SIG-M5 treated with dmso at 0.1 percent for 504 hours (cell line): ENCODE results near the gene PLA2G4D.

Experiments used
- DNase-seq: peaks from one replicate; lab custom pipeline; 2025; ENCODE audit not compliant: unreplicated experiment; lab: John Stamatoyannopoulos, UW

Gene PLA2G4D

GRCh38 chr15:42031198-42031915, 63.0 kb downstream of the PLA2G4D start:
- DNase-seq = no peak

DNA sequence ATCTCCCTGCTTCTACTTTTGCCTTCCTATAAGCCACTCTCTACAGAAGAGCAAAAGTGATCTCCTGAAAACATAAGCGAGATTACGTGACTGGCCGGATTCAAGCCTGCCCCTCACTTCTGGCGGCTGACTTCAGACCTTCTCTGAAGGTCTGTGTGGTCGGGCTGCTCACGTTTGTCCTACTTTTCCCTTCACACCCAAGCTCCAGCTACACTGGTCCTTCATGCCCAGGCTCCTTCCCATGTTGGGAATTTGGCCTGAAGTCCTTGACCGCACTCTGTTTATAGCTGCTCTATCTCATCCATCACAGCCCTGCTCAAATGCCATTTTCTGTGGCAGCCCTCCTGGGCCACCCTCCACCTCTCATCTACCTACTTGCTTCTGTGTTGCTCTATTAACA, 66.8 kb downstream of the PLA2G4D start:
- DNase-seq = no peak

DNA sequence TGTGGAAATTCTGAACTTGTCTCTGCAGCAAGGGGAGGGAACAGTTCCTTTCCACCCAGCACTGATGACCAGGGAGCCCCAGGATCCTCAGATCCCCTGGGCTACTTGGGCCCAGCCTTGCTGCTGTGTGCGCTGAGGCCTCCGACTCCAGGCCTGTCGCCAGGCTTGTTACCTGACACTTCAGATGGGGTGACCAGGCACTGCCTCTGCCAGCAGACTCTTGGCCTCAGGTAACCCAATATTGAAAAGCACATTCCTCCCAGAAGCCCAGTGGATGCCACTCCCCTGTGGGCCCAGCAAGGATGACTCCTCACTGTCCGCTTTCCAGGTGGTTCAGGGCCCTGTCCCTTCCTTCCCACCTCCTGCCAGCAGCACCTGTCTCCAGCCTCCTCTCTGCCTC, 70.1 kb downstream of the PLA2G4D start:
- no peak for DNase-seq

DNA sequence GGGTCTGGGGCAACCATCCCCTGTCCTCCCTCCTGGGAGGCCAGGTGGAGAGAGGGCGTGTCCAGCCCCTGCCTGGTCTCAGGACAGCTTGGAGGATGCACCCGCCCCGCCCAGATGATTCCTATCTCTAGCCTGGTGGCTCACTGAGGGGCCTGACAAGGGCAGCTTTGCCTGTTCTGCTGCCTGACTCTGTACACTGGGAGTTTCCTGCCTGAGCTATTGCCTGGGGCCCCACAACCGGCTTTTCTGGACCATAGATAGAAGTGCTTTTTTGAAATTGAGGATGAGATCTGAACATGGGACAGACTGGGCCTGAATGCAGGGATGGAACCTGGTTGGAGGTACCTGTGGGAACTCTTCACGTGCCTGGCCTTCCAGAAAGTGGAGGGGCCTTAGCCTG, 72.8 kb downstream of the PLA2G4D start:
- no peak for DNase-seq

- DNase-seq = no peak
These were observed 73.6 kb downstream of the PLA2G4D start, which contains the start of gene PLA2G4E for GRCh38 chr15:42020713-42021273. PLA2G4E (minus strand) TSS chr15:42021042; CDS start chr15:42021030, 12 bp downstream.

DNA sequence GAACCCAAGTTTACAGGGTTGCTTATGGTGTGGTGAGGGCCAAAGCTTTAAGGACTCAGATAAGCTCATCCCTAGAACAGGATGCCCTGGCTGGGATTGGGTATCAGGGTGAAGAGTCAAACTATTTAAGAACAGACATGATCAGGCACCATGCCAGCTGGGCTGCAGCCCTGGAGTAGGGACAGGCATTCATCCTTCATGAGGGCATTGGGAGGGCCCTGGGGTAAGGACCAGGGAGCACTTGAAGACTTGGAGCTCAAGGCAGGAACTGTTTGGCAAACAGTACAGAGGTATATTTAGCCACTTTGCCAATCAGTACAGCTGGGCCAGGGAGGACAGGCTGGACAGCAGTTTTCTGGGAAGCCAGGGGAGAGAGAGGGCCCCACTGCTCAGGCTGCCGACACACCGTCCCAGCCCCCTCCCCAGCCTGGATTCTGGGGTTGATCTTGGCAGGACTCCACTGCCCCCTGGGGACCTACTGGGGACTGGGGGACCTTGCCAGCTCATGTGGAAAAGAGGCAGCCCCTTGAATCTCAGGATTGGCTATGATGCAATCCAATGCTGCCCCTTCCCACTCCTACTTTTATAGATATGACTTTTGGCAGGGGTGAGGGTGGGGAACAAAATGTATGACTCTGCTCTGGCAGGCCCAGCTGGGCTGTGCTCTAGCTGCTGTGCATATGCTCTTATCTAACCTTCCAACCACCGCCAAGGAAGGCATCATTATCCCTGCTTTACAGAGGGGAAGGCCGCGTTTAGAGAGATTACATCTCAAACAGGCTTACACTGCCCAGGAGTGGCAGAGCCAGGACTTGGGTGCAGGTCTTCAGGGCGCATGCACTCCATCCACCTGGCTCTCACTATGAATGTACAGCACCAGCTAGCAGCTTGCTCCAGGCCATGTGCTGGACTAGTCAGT, 75.8 kb downstream of the PLA2G4D start:
- no peak for DNase-seq
